ENCODE measurements around the gene ZNF776.

Gene ZNF776

GRCh38 chr19:57746580-57747471, at the start of gene ZNF776:
Gene ZNF776 (plus strand): TSS chr19:57746815. CDS start chr19:57747059, 244 bp downstream.
- peak; percentile 4 to 86 (median 78) for DNase-seq

- no peak for DNase-seq
Observed at GRCh38 chr19:57701625-57702024, 45.0 kb upstream of the ZNF776 start.

GRCh38 chr19:57706346-57706745, 40.3 kb upstream of the ZNF776 start:
- DNase-seq: no peak

- peak in 10 of 14 donors; percentile 4 to 79 (median 38) for DNase-seq
Observed at GRCh38 chr19:57708641-57709361, 37.8 kb upstream of the ZNF776 start, which contains the start of gene ZNF154. Gene ZNF154 (minus strand): TSS chr19:57709204. CDS start chr19:57708971, 233 bp downstream.

- DNase-seq: no peak
Observed at GRCh38 chr19:57709616-57710015, 37.0 kb upstream of the ZNF776 start.

- DNase-seq: no peak
Observed at GRCh38 chr19:57712222-57712621, 34.4 kb upstream of the ZNF776 start.

- peak in 1 of 14 donors; percentile 92 for DNase-seq
Observed at GRCh38 chr19:57719424-57719823, 27.2 kb upstream of the ZNF776 start.

- DNase-seq: peak in 1 of 14 donors; percentile 71
Observed at GRCh38 chr19:57719901-57720519, 26.6 kb upstream of the ZNF776 start.

GRCh38 chr19:57720878-57721277, 25.7 kb upstream of the ZNF776 start:
- no peak for DNase-seq

- peak in 6 of 14 donors; percentile 0 to 51 (median 6) for DNase-seq
Observed at GRCh38 chr19:57738320-57738719, 8.3 kb upstream of the ZNF776 start.

- DNase-seq: peak in 1 of 14 donors; percentile 0
Observed at GRCh38 chr19:57738770-57739169, 7.8 kb upstream of the ZNF776 start.

- DNase-seq: no peak
Observed at GRCh38 chr19:57747472-57747807, 825 bp downstream of the ZNF776 start.

GRCh38 chr19:57748029-57748428, 1.4 kb downstream of the ZNF776 start:
- no peak for DNase-seq

GRCh38 chr19:57754091-57754673, 7.6 kb downstream of the ZNF776 start:
- no peak for DNase-seq

- DNase-seq: no peak
Observed at GRCh38 chr19:57755031-57755430, 8.4 kb downstream of the ZNF776 start.

- DNase-seq: no peak
Observed at GRCh38 chr19:57757941-57758340, 11.3 kb downstream of the ZNF776 start.

- DNase-seq: peak in 1 of 14 donors; percentile 4
Observed at GRCh38 chr19:57759096-57759495, 12.5 kb downstream of the ZNF776 start.

GRCh38 chr19:57769345-57770131, 22.9 kb downstream of the ZNF776 start, which contains the start of gene ZNF586:
Gene ZNF586 (plus strand): TSS chr19:57769676. CDS start chr19:57769843, 167 bp downstream.
- peak; percentile 12 to 92 (median 82) for DNase-seq

- DNase-seq: no peak
Observed at GRCh38 chr19:57771417-57771816, 24.8 kb downstream of the ZNF776 start.

- DNase-seq: no peak
Observed at GRCh38 chr19:57773488-57773887, 26.9 kb downstream of the ZNF776 start.

GRCh38 chr19:57776764-57777296, 30.2 kb downstream of the ZNF776 start:
- DNase-seq: no peak
